ENCODE data around the gene ATXN2.

ATXN2 gene

DNA sequence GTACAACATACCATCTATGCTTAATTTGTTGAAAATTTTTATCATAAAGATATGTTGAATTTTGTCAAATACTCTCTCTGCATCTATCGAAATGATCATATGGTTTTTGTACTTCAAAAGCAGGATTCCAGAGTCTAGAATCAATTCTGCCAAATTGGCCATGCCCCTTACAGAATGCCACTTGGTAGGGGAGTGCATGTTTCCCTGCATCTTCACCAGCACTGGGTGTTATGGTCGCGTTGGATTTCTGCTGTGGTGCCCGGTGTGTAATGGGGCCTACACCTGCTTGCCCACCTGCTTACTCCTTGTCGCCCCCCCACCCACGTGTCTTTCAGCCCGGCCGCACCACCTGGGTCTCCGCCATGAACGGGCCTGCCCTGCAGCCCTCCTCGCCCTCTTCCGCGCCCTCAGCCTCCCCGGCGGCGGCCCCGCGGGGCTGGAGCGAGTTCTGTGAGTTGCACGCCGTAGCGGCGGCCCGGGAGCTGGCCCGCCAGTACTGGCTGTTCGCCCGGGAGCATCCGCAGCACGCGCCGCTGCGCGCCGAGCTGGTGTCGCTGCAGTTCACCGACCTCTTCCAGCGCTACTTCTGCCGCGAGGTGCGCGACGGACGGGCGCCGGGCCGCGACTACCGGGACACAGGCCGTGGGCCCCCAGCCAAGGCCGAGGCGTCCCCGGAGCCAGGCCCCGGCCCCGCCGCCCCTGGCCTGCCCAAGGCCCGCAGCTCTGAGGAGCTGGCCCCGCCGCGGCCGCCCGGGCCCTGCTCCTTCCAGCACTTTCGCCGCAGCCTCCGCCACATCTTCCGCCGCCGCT lies 181.1 kb downstream of the ATXN2 start:
- no peak for DNase-seq (ENCODE audit: low read depth)

DNA sequence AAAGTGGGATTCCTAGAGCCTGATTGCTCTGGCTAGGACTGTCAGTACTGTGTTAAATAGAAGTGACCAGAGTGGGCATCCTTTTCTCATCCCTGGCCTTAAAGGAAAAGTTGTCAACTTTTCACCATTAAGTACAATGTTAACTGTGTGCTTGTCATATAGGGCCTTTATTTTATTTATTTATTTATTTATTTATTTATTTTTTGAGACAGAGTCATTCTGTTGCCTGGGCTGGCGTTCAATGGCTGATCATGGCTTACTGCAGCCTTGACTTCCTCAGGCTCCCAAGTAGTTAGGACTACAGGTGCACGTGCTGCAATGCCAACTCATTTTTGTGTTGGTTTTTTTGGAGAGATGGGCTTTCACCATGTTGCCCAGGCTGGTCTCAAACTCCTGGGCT lies 181.8 kb downstream of the ATXN2 start:
- no peak for DNase-seq (ENCODE audit: low read depth)

DNA sequence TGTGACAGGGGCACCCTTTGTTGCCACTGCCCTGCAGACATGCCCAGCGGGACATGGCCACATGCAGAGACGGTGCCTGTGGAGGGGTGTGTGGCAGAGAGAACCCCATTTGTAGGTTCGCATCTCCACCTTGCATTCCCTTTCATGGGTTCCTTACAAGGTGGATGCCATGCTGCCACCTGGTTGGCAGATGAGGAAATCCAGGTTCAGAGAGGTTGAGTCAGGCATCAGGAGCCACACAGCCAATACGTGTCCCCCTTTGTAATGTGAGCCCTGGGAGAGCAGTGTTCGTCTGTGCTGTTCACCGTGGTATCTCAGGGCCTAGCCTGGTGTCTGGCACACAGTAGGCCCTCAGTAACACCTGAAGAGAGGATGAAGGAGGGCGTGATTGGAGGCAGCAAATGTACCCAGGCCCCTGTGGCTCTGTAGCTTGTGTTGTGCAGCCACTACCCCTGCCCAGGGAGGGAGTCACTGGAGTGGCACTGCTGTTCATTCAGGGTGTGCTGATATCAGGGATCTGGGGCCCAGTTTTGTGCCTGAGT lies 184.3 kb downstream of the ATXN2 start:
- no peak for DNase-seq (ENCODE audit: low read depth)

DNA sequence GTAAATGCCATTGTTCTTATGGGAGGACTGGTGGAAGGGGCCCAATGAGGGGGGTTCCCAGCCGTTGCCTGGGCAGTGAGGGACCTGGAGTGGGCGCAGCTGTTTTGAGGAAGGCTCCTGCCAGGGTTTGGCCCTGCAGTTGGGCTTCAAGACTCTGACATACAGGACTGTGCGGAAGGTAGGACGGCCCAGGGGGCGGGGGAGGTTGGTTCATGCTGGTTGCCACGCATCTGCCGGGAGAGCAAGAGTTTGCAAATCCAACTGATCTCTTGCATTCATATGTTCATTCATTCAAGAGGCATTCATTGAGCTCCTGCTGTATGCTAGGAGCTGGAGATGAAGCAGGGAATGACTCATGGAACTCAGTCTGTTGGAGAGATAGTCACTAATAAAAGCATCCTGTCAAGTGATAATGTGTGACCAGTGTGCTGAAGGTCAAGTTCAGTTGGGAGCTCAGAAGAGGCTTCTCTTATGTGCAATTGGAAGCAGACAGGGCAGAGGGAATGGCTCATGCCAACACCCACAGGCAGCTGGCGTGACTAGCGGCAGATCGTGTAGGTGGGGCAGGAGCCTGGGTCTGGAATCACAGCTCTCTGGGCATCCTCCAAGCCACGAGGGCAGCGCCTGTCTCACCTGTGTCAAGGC lies 185.6 kb downstream of the ATXN2 start:
- no peak for DNase-seq (ENCODE audit: low read depth)

DNA sequence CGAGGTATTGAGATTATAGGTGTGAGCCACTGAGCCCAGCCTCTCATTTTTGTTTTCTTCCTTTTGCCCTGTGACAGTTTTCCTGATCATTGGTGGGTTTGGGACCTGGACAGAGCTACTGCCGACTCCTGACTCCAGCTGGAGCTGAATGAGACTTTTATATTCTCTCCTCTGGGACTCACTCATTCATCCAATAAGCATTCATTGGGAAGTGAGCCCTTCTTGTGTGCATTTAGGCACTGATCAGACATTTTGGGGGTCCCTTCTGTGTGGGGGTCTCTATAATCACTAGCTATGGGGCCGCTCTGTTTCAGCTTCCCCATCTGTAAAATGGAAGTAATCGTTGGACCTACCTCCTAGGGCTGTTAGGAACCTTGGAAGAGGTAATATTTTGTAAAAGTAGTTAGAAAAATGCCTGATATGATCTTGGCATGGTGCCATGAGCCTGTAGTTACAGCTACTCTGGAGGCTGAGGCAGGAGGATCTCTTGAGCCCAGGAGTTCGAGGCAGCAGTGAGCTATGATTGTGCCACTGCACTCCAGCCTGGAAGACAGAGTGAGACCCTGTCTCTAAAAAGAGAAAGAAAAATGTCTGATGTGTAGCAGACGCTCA lies 186.2 kb downstream of the ATXN2 start:
- DNase-seq (ENCODE audit: low read depth) = no peak

DNA sequence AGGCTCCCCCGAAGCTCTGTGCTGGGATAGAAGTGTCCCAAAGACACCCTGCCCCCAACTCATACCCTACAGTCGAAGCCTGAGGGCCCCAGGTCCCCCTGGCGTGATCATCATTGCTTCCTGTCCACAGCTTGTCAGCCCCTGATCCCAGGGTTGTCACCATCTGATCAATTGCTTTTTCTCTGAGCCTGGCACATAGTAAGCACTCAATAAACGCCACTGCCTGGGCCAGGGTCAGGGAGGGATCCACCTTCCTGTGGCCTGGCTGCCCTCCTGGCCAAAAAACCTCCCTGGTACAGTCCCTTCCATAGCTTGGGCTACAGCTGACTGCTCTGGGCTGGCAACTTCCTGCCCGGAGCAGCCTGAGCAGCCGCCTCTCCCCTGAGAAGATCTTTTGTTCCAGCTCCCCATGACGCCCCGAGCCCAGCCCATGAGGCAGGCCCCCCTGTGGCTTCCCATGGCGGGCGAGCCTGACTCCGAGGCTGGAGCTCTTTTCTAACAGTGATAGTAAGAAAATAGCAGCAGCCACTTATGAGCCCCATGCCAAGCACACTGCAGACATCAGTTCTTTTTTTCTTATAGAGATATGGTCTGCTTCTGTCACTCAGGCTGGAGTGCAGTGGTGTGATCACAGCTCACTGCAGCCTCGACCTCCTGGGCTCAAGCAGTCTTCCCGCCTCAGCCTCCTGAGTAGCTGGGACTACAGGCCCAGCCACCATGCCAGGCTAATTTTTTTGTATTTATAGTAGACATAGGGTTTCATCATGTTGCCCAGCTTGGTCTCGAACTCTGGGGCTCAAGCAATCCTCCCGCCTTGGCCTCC lies 186.9 kb downstream of the ATXN2 start:
- DNase-seq (ENCODE audit: low read depth) = no peak

DNA sequence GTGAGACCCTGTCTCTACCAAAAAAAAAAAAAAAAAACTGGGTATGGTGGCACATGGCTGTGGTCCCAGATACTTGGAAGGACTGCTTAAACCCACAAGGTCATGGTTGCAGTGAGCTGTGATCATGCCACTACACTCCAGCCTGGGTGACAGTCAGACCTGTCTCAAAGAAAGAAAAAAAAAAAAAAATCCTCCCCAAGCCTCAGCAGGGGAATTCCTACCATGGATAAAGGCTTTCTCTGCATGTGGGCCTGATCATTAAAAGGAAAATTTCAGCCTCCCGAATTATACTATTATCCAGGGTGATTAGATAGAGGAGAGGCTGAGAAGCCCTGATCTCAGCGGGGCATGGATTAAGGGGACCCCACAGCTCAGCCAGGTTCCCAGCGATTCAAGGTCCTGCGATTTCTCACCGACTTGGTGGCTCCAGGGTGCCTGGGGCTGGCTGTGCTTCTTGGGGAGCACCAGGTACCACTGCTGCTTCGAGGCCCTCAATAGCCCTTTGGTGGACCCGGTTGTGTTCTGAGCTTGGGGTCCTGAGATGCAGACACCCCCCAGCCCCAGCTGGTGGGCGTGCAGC lies 187.8 kb downstream of the ATXN2 start:
- DNase-seq (ENCODE audit: low read depth) = no peak

DNA sequence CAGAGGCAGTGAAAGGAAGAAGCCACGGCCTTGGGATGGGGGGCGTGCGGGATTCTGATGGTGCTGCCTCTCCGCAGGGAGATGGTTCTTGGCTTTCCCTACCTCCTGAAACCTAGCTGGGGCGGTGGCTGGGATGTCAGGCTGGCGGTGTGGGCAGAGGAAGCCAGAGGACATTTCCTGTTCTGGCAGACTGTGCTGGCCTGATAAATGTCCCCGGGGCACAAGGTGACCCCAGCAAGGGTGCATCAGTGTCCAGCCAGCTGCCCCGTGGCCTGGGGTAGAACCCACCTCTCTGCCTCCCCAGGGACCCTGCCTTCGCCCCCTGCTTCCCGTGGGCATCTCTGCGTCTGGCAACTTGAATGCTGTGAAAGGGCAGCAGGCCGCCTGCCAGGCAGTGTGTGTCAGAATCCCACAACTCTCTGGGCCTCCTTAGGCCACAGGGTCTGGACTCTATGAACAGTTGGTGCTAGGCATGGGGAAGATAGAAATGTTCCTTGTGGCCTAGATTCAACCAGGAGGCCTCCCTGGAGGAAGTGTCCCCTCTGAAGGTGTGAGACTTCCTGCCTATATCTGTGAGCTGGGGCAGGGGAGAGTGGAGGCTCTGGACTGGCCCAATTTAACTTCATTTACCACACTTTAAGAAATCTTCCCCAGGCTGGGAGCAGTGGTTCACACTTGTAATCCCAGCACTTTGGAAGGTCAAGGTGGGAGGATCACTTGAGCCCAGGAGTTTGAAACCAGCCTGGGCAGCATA lies 188.5 kb downstream of the ATXN2 start:
- no peak for DNase-seq (ENCODE audit: low read depth)

DNA sequence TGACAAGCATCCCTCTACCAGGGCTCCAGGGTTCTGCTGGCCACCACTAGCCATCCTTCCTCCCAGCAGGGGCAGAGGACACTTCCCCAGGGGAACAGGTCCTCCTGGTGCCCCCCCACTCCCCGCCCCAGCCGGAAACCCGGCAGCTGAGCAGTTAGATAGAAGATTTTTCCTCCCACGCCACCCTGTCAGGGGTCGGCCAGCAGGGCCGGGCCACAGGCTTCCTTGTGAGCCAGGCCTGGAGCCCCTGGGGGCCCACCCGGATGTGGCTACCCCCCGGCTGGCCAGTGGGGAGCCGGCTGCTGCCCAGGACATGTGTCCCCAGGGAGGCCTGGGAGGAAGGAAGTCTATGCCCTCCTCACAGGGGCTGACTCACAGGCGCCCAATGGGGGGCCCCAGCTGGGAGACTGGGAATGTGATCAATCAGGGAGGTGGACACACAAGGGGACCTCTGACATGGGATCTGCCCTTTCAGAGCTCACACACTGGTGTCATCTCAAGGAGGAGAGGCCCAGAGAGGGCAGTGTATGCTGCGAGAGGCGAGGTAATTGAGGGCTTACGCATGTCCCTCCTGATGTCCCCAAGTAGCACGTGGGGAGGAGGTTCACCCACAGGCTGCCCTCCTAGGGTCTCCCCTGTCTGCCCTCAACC lies 189.2 kb downstream of the ATXN2 start:
- DNase-seq (ENCODE audit: low read depth) = no peak

DNA sequence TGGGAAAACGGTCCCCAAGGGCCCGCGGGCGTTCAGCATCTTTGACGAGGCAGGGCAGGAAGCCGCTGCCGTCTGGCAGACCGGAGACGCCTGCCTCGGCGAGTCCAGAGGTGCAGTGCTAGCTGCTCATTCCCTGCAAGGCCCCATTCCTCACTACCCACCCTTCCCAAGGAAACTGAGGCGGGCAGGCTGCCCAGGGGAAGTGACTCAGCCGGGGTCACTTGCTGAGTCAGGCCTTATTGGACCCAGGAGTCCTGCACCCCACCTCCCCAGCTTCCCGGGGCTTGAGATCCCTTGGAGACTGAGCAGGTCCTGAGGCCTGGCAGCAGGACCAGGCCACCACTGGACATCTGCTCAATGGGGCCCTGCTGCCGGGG lies 189.7 kb downstream of the ATXN2 start:
- DNase-seq (ENCODE audit: low read depth) = no peak

DNA sequence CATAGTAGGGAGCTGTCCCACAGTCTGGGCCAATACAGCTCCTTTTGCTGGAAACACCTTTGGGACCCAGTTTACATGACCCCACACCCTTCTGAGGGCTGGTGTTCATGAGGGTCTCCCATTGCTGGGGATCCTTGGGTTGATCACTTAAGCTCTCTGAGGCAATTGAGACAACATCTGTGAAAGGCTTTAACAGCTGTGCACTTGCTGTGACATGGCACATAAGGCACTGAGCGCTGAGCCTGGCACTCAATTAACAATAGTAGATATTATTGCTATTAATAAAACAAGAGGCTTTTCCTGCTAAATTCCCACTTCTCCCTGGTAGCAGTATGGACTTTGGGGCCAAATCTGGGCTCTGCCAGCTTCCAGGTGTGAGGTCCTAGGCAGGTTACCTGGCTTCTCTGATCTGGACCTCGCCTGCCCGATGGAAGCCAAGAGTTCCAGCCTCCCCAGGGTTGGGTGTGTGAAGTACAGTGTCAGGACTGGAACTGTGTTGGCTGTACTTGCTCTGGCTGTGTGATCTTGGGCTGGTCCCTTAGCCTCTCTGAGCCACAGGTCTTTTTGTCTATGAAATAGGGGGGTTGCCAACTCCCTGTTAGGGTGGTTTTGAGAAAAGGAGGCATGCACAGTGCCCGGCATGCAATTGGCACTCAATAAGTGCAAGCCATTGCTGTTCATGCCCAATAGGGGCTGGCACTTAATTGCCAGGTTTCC lies 190.3 kb downstream of the ATXN2 start:
- no peak for DNase-seq (ENCODE audit: low read depth)

DNA sequence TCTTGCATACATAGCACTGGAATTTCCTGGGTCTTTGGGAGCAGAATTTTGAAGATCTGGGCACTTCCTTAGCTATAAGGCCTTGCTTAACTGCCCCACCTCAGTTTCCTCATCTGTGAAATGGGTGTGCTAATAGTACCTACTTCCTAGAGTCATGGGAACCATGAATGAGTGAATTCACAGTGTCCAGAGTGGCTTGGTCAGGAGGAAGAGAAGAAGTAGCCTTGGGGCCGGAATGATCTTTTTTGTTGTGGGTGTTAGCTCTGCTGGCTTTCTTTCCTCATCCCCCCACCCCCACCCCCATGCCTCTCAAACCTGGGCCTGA lies 191.0 kb downstream of the ATXN2 start:
- DNase-seq (ENCODE audit: low read depth) = no peak

DNA sequence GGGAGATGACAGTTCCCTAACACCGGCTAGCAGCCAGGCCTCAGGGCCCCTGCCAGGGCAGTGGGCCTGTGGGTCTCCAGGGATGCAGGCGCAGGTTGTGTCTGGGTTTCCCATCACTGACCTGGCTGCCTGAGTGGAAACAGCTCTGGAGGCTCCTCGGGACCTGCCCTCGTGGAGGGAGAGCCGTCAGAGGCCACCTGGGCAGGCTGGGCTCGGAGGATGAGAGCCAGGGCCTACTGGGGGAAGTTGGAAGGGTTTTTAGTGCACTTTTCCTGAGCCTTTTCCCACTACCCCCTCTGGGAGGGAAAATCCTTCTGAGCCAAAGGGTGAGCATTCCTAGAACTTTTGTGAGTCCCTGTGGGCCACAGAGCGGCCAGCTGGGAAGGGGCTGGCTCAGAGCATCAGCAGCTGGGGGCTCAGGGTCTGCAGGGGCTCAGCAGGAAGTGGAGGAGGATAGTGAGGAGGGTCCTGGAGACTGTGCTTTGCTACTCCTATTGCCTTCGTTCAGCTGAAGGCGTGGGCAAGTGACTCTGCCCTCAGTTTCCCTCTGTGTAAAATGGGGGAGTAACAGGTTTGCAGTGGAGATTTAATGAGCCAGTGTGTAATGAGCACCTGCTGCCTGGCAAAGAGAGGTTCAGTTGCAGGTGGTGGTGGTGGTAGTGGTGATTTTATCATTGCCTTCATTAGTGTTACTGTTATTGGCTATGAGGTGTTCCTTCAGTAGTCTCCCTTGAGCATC lies 191.6 kb downstream of the ATXN2 start:
- DNase-seq (ENCODE audit: low read depth) = no peak

DNA sequence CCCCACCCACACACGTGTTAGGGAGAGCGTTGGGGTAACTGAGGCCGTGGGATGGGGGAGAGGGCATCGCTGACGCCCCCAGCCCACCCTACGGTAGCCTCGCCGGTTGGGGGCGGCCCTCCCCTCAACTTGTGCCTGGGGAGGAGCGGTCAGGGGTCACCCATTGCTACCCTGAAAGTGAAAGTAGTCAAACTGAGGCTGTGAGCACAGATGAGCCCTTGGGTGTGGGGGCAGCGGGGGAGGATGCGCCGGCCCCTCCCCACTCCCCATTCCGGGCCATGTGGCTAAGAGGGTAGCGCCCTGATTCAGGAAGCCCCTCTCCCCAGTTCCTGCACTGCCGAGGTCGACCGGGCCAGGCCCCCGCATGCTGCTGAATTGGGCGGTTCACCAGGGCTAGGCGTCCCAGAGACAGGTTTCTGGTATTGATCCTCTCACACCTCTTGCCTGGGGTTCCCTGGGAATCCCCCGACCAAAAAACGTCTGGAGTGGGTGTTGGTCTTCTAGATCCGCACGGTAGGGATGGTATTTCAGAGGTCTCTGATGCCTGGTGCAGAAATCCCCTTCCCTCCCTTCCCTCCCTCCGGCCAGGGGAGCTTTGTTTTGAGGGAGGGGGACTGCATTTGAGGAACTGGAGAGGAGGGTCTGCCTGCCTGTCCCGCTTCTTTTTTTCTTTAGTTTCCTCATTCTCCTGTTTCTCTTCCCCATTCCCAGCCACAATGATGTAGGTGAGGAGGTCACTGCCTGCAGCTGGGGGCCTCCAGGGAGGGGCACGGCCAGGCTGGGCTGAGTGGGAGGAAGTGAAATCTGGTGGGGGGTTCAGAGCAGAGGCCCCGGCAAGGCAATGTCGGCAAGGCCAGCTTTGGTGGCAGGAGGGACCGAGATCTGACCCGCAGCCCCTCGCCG lies 192.4 kb downstream of the ATXN2 start:
- DNase-seq (ENCODE audit: low read depth) = peak; percentile 53

DNA sequence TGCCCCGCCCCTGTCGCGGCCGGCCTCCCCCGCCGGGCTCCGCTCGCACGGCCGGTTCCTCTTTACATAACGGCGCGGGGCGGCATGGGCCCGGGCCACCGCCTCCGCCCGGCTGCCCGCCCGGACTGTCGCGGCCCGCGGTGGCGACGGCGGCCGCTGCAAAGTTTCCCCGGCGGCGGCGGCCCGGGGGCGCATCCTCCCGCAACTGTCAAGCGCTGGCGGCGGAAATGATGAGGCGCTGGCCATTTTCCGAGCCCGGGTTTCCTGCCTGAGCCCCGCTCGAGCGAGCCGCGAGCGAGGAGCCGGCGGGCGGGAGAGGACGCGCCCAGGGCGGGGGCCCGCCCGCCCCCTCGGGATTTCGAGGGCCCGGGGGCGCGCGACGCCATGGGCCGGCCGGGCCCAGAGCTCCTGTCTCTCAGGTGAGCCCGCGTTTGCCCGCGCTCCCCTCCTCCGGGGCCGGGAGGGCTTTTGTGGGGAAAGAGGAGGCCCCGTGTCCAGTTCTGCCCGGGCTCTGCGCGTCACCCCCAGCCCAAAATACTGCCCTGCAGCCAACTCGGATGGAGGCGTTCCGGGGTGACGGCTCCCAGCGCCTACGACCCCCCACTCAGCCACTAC lies 193.1 kb downstream of the ATXN2 start, which contains the start of gene SH2B3:
Gene SH2B3, plus strand, starts transcription at position 65 of the 615 bp plus-strand sequence. CDS start 12,223 bp downstream, outside the sequence.
- peak; percentile 65 for DNase-seq (ENCODE audit: low read depth)

DNA sequence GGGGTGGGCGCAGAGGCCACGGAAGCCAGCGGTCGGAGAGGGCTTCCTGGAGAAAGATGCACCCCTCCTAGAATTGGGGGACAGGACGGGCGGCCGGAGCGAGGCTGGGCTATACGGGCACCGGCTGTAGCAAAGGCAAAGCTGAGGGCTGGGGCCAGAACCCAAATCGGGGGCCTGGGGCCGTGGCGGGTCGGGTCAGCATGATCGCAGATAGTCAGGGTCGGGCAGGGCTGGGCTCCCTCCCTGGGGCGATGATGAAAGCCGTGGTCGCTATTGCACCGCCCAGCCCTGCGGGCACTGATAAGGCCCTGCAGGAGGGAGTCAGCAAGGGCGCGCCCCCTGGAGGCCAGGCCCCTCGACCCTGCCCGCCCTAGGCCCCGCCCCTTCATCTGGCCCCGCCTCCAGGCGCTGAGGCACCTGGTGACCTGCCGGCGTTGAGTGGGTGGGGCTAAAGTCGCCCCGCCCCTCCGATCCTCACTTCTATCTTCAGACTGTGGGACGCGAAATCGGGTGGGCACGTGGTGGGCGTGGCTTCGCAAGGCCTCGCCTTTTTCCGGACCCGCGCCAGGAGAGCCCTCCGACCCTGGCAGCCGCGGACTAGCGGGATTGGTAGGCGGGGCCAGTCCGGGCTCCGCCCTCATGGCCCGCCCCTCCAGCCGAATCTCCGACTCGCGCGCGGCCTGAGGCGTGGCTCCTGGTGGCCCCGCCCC lies 193.8 kb downstream of the ATXN2 start:
- DNase-seq (ENCODE audit: low read depth) = peak; percentile 99

Measured in stimulated activated CD4-positive, alpha-beta T cell treated with anti-CD3 and anti-CD28 coated beads, Interleukin-2, amount 100 ng/mL, for 4 hours (primary cell).